ENCODE results near the gene CPLX3.

Gene CPLX3

DNA sequence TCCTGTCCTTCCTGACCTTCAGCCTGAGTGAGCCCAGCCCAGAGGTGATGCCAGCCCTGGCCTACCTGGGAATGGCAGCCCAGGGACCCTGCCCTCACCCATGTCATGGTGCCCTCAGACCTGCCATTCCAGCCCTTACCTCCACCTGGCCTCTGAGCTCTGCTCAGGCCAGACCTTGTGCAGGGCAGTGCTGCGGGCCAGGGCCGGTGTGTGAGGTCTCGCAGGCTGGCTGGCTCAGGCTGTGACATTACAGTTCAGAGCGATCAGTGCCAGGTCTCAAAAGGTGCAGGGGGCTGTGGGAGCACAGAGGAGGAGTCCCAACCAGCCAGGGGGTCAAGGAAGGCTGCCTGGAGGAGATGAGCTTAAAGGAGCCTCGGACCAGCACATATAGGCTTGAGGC lies 6.4 kb upstream of the CPLX3 start:
- peaks cover 10 to 11% of the 10 kb centered on the region in 2 donors for H3K4me1 Mint-ChIP-seq (ENCODE audit: low read depth in 2 of 2)
- no peak for ATAC-seq (replicated peaks)
- H3K9me3 Mint-ChIP-seq, result no peaks in the 10 kb centered on the region
- H3K36me3 Mint-ChIP-seq (ENCODE audit: insufficient read depth), result no peaks in the 10 kb centered on the region
- peaks cover 6 to 37% of the 10 kb centered on the region in 2 donors for H3K27me3 Mint-ChIP-seq
- no peak for DNase-seq
- H3K4me3 Mint-ChIP-seq, result no peak overlapping the region
- H3K27ac Mint-ChIP-seq, result peak overlapping the region in 1 of 2 donors; percentile 20

DNA sequence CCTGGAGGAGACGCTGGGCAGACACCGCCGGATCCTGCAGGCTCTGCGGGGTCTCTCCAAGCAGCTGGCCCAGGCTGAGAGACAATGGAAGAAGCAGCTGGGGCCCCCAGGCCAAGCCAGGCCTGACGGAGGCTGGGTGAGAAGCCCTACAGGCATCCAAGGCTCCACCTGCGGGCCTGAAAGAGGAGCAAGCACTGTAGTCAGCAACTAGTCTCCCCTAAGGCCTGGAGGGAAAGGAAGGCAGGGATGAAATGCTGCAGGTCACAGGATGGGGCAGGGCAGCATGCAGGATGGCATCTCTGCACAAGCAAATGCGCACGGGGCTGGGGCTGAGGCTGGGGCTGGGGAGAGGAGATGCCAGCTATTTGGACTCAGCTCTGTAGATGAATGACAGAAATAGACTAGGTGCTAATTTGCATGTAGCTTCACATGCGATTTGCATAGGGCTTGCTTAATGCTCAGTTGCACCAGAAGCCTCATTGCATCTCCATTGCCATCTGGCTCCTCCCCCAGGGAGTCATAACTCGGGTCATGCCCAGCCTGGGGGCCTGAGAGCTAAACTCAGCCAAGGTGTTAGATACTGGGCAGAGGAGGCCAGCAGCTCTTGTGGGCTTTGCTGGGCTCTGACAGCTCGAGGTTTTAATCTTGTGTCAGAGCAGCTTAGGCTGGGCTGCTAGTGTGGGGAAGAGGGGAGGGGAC lies 5.2 kb upstream of the CPLX3 start:
- DNase-seq (no peak), ATAC-seq (replicated peaks) (no peak)
- Mint-ChIP-seq H3K4me1 (ENCODE audit: low read depth in 2 of 2) (peaks cover 10 to 11% of the 10 kb centered on the region in 2 donors), H3K36me3 (ENCODE audit: insufficient read depth) (no peaks in the 10 kb centered on the region), H3K27ac (no peak overlapping the region), H3K27me3 (peaks cover 6 to 46% of the 10 kb centered on the region in 2 donors), H3K9me3 (no peaks in the 10 kb centered on the region), H3K4me3 (no peak overlapping the region)

DNA sequence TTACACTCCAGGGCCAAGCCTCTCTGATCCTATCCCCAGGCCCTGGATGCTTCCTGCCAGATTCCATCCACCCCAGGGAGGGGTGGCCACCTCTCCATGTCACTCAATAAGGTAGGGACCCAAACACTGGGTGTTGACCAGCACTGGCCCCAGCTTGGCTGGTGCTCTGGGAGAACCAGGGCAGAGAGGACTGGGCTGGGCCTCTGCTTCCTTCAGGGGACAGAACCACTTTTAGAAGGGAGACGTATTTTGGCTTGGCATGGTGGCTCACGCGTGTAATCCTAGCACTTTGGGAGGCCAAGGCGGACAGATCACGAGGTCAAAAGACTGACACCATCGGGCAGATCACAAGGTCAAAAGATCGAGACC lies 4.7 kb upstream of the CPLX3 start:
- no peaks in the 10 kb centered on the region for H3K9me3 Mint-ChIP-seq
- no peak overlapping the region for H3K4me3 Mint-ChIP-seq
- peaks cover 10 to 52% of the 10 kb centered on the region in 2 donors for H3K27me3 Mint-ChIP-seq
- peaks cover 10 to 13% of the 10 kb centered on the region in 2 donors for H3K4me1 Mint-ChIP-seq (ENCODE audit: low read depth in 2 of 2)
- ATAC-seq (replicated peaks), result no peak
- H3K27ac Mint-ChIP-seq, result no peak overlapping the region
- no peak for DNase-seq
- H3K36me3 Mint-ChIP-seq (ENCODE audit: insufficient read depth), result peaks cover 3% of the 10 kb centered on the region

DNA sequence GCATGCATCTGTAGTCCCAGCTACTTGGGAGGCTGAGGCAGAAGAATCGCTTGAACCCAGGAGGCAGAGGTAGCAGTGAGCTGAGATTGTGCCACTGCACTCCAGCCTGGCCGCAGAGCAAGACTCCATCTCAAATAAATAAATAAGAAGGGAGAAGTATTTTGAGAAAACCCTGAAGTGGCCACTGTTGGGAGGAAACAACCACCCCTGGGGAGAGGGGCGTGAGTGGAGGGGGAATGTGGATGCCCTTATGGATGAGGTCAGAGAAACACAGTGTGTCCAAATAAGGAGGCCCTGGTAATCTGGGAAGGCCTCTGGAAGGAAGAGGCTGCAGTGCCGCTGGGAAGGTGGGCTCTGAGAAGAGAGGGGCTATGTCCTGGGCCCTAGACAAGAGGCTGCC lies 4.2 kb upstream of the CPLX3 start:
- H3K27ac Mint-ChIP-seq, result no peak overlapping the region
- H3K9me3 Mint-ChIP-seq, result no peaks in the 10 kb centered on the region
- H3K4me1 Mint-ChIP-seq (ENCODE audit: low read depth in 2 of 2), result peaks cover 10 to 15% of the 10 kb centered on the region in 2 donors

DNA sequence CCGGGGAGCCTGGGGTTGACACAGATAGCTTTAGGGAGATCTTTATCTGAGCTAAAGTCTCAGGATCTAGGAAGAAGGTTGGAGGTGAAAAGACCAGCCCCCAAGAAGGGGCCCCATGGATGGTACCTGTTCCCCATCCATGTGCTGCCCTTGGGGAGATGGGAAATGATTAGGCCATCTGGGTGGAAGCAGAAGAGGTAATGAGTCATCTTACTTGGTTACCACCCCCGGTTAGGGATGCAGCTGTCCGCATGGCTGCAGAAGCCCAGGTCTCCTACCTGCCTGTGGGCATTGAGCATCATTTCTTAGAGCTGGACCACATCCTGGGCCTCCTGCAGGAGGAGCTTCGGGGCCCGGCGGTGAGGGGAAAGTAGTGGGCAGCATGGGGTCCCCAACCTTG lies 3.1 kb upstream of the CPLX3 start:
- Mint-ChIP-seq H3K27me3 (peaks cover 26 to 62% of the 10 kb centered on the region in 2 donors), H3K36me3 (ENCODE audit: insufficient read depth) (peaks cover 3% of the 10 kb centered on the region), H3K4me3 (no peak overlapping the region), H3K27ac (no peak overlapping the region), H3K4me1 (ENCODE audit: low read depth in 2 of 2) (peaks cover 10 to 13% of the 10 kb centered on the region in 2 donors), H3K9me3 (no peaks in the 10 kb centered on the region)
- ATAC-seq (replicated peaks), result no peak
- DNase-seq, result no peak

More for the DNA sequence above, 4.2 kb upstream of the CPLX3 start:
- Mint-ChIP-seq H3K36me3 (ENCODE audit: insufficient read depth) (peaks cover 3% of the 10 kb centered on the region), H3K4me3 (no peak overlapping the region), H3K27me3 (peaks cover 15 to 53% of the 10 kb centered on the region in 2 donors)
- no peak for DNase-seq
- no peak for ATAC-seq (replicated peaks)

DNA sequence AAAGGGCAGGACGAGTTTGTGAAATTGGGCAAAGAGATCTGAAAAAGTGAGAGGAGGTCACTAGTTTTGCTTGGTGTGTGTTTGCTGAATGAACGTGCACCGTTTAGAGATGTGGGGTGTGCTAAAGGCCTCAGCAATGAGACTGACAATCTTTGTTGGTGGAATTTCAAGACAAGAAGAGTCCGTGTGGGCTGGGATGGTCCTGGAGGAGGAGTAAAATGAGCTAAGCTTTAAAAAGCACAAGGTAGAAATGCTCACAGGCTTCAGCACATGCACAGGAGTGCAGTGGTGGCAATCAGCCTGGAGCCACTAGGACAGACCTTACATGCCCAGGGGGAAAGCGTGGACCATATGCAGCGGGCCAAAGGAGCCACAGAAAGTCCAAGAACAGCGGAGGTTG lies 1.5 kb upstream of the CPLX3 start:
- H3K4me3 Mint-ChIP-seq, result no peak overlapping the region
- H3K36me3 Mint-ChIP-seq (ENCODE audit: insufficient read depth), result peaks cover 3% of the 10 kb centered on the region
- no peak overlapping the region for H3K27ac Mint-ChIP-seq
- H3K9me3 Mint-ChIP-seq, result no peaks in the 10 kb centered on the region
- DNase-seq (no peak), ATAC-seq (replicated peaks) (no peak)
- peaks cover 0 to 4% of the 10 kb centered on the region in 2 donors for H3K4me1 Mint-ChIP-seq (ENCODE audit: low read depth in 2 of 2)
- peaks cover 27 to 64% of the 10 kb centered on the region in 2 donors for H3K27me3 Mint-ChIP-seq

DNA sequence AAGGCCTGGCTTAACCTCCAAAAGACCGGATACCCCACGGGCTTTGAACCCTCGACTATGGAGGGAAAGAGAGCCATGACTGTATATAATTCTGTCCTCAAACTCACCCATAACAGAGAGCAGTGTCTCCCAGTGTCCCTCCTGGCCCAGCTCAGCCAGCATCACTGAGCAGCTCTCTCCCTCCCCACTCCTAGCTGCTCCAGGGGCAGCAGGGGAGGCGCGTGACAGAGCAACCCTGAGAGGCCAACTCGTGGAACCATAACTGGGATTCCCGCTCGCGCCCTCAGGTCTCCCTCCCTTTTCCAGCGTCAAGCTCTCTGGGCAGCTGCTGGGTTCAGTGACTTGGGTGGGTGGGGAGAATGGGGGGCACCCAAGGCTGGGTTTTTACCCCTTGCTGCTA lies 561 bp upstream of the CPLX3 start:
- H3K27me3 Mint-ChIP-seq, result peaks cover 27 to 64% of the 10 kb centered on the region in 2 donors
- no peak overlapping the region for H3K4me3 Mint-ChIP-seq
- DNase-seq (no peak), ATAC-seq (replicated peaks) (no peak)
- H3K9me3 Mint-ChIP-seq, result no peaks in the 10 kb centered on the region
- H3K36me3 Mint-ChIP-seq (ENCODE audit: insufficient read depth), result peaks cover 3% of the 10 kb centered on the region
- no peak overlapping the region for H3K27ac Mint-ChIP-seq
- H3K4me1 Mint-ChIP-seq (ENCODE audit: low read depth in 2 of 2), result peaks cover 0 to 4% of the 10 kb centered on the region in 2 donors

DNA sequence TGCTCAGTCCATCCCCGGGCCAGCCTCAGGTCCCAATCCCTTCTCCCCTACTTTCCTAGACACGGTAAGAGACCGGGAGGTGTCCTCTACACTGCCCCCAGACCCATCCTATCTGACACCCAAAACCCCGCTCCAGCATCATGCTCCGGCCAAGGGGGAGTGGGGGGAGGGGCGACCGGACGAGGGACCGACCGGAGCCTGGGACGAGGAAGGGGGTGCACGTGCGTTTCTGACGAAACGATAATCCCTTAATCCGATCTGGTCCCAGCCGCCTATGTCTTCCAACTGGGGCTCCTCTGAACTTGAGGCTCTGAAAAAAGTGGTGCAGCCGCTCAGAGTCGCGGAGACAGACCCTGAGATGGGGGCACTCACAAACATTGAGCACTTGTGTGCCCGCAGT lies 494 bp downstream of the CPLX3 start:
- H3K4me1 Mint-ChIP-seq (ENCODE audit: low read depth in 2 of 2), result peaks cover 0 to 4% of the 10 kb centered on the region in 2 donors
- no peak for ATAC-seq (replicated peaks)
- no peaks in the 10 kb centered on the region for H3K9me3 Mint-ChIP-seq
- DNase-seq, result no peak
- peaks cover 3% of the 10 kb centered on the region for H3K36me3 Mint-ChIP-seq (ENCODE audit: insufficient read depth)
- H3K27me3 Mint-ChIP-seq, result peaks cover 27 to 64% of the 10 kb centered on the region in 2 donors
- H3K27ac Mint-ChIP-seq, result no peak overlapping the region
- H3K4me3 Mint-ChIP-seq, result no peak overlapping the region

DNA sequence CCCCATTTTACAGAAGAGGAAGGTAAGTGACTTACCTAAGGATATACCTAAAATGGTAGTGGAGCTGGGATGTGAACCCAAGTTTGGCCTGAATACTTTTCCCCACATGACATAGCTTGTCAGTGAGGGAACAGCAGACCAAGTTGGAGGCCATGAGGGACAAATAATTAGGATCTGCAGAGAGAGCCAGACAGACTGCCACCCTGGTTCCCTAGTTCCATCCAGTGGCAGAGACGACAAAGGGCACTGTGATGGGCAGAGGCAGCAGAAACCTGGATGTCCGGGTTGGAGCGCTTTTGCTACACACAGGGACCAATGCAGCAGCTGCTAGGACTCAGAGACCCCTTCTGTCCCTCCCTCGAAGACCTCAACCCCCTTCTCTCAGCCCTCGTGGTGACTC lies 1.2 kb downstream of the CPLX3 start:
- Mint-ChIP-seq H3K36me3 (ENCODE audit: insufficient read depth) (peaks cover 3% of the 10 kb centered on the region), H3K9me3 (no peaks in the 10 kb centered on the region), H3K4me3 (no peak overlapping the region), H3K27me3 (peaks cover 27 to 64% of the 10 kb centered on the region in 2 donors), H3K4me1 (ENCODE audit: low read depth in 2 of 2) (peaks cover 0 to 4% of the 10 kb centered on the region in 2 donors), H3K27ac (no peak overlapping the region)
- DNase-seq (no peak), ATAC-seq (replicated peaks) (no peak)

DNA sequence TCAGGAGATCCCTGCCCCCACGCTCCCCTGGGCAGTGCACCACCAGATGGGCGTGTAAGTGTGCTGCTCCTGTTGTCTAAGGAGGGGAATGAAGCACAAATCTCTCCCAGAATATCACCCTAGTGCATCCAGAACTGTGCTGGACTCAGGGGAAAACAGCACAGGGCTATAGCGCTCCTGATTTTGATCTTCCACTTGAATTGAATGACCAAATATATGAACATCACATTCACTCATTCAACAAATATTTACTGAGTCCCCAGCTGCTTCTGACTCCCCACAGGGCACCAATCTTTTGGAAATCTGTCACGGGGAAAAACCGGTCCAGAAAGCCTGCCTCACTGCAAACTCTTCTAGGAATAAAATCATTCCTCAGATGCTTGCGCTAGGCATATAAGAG lies 2.4 kb downstream of the CPLX3 start:
- DNase-seq, result no peak
- ATAC-seq (replicated peaks), result no peak
- Mint-ChIP-seq H3K27me3 (peaks cover 25 to 61% of the 10 kb centered on the region in 2 donors), H3K36me3 (ENCODE audit: insufficient read depth) (peaks cover 3% of the 10 kb centered on the region), H3K27ac (no peak overlapping the region), H3K9me3 (no peaks in the 10 kb centered on the region), H3K4me1 (ENCODE audit: low read depth in 2 of 2) (peaks cover 0 to 7% of the 10 kb centered on the region in 2 donors), H3K4me3 (no peak overlapping the region)

DNA sequence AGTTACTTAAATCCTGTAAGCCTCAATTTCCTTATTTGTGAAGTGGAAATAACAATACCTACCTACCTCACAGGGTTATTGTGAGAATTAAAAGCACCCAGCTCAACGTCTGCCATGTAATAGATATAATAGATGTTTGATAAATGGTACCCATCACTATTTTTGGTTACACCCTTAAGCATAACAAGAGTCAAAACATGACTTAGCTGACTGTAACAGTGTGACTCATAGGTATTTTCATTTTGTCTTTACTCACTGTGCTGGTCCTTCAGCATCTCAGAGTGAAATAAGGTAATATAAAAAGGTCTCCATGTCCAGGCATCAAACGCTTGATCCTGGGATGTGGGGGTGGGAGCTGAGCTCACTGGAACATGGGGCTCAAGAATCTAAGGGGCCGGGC lies 3.1 kb downstream of the CPLX3 start:
- Mint-ChIP-seq H3K4me3 (no peak overlapping the region), H3K4me1 (ENCODE audit: low read depth in 2 of 2) (peaks cover 0 to 7% of the 10 kb centered on the region in 2 donors), H3K27me3 (peaks cover 21 to 55% of the 10 kb centered on the region in 2 donors), H3K36me3 (ENCODE audit: insufficient read depth) (peaks cover 3% of the 10 kb centered on the region), H3K9me3 (no peaks in the 10 kb centered on the region), H3K27ac (no peak overlapping the region)
- ATAC-seq (replicated peaks) (no peak), DNase-seq (no peak)

DNA sequence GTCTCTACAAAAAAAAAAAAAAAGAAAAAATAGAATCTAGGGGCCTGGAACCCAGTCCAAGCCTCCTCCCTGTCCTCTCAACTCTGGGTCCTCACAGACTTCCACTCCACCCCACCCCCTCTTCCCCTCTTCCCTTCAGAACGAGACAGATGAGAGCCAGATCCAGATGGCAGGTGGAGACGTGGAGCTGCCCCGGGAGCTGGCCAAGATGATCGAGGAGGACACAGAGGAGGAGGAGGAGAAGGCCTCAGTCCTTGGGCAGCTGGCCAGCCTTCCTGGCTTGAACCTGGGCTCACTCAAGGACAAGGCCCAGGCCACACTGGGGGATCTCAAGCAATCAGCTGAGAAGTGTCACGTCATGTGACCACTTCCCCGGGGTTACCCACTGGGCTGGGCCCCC lies 3.6 kb downstream of the CPLX3 start:
- Mint-ChIP-seq H3K27me3 (peaks cover 21 to 54% of the 10 kb centered on the region in 2 donors), H3K4me3 (no peak overlapping the region), H3K4me1 (ENCODE audit: low read depth in 2 of 2) (peaks cover 0 to 7% of the 10 kb centered on the region in 2 donors), H3K9me3 (no peaks in the 10 kb centered on the region), H3K27ac (no peak overlapping the region), H3K36me3 (ENCODE audit: insufficient read depth) (peaks cover 3% of the 10 kb centered on the region)
- no peak for DNase-seq
- ATAC-seq (replicated peaks), result no peak

DNA sequence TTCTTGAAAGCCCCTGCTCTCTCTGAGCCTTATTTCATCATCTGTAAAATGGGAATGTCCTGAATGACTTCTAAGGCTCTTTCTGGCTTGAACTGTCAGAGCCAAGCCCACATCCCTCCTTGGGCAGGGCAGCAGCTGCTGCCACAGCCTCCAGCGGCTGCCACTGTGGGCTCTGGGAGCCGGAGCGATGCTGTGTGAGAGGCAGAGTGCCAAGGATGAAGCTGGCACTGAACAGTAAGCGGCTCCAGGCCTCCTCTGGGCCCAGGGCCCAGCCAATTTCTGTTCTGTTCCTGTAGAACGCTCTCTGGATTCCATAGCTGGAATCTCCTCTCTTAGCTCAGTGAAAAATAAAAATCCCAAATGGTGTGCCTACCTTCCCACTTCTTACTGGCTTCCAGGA lies 4.4 kb downstream of the CPLX3 start:
- H3K36me3 Mint-ChIP-seq (ENCODE audit: insufficient read depth), result peaks cover 3% of the 10 kb centered on the region
- peaks cover 21 to 46% of the 10 kb centered on the region in 2 donors for H3K27me3 Mint-ChIP-seq
- H3K4me3 Mint-ChIP-seq, result no peak overlapping the region
- ATAC-seq (replicated peaks) (no peak), DNase-seq (no peak)
- peaks cover 0 to 9% of the 10 kb centered on the region in 2 donors for H3K4me1 Mint-ChIP-seq (ENCODE audit: low read depth in 2 of 2)
- no peak overlapping the region for H3K27ac Mint-ChIP-seq
- H3K9me3 Mint-ChIP-seq, result no peaks in the 10 kb centered on the region

DNA sequence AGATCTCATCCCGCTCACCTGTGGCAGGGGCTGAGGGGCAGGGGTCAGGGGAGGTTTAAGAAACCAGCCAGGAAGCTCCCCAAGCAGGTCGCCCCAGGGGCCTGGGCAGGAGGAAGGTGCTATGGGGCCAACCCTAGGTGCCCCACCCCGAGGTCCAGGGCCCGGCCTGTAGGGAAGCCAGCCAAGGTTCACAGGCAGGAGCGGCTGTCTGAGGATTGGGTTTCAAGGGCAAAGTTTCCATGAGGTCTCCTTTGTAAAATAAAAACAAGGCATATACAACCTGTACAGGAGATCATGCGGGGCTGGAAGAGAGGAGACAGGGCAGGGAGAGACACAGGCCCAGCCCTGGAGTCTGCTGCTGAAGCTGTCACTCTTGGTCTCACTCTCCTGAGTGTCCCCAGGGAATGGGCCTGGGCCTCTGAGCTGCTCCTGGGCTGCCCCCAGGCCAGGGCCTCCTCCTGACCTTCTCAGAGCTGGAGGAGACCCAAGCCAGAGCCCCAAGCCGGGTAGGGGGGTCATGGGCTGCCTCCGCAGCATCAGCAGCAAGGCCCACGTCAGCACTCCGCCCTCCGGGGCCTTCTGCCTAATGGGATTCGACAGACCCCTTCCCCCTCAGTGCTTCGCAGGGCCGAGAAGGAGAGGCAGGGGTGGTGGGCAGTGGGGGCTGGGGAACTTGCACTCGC lies 5.5 kb downstream of the CPLX3 start:
- peaks cover 0 to 5% of the 10 kb centered on the region in 2 donors for H3K4me1 Mint-ChIP-seq (ENCODE audit: low read depth in 2 of 2)
- DNase-seq (no peak), ATAC-seq (replicated peaks) (no peak)
- H3K36me3 Mint-ChIP-seq (ENCODE audit: insufficient read depth), result no peaks in the 10 kb centered on the region
- no peak overlapping the region for H3K27ac Mint-ChIP-seq
- H3K27me3 Mint-ChIP-seq, result peaks cover 15 to 37% of the 10 kb centered on the region in 2 donors
- H3K4me3 Mint-ChIP-seq, result no peak overlapping the region
- no peaks in the 10 kb centered on the region for H3K9me3 Mint-ChIP-seq
